K562 (cell line): ENCODE results near the gene ZC3H12A. TPM values are rescaled to one million over a fixed set of nuclear protein-coding genes. Genes with fewer than 3 reads are reported as not detected.

Experiments
- ATAC-seq: fragments of 200-7000 bp; cut with Tn5 transposase; 3 replicates; pipeline ENCODE4 v1.9.1; 2020; ENCODE audit warnings: moderate library complexity
- BruUV-seq: library from RNA; stranded (reverse); fragments of 400-500 nt; replicated peaks from 2 replicates; lab custom pipeline; 2021; lab: Mats Ljungman, UMichigan
- CTCF ChIA-PET: fragments of 300-600 bp; formaldehyde crosslinking; extraction: SDS; loops from one replicate; lab custom pipeline; 2021; ENCODE audit warnings: low intra/inter-chr PET ratio; lab: Yijun Ruan, JAX
- POLR2A ChIA-PET: fragments of 300-600, 350-650 bp; sonication (Branson Sonifier 250); formaldehyde crosslinking; extraction: SDS; loops from one replicate; lab custom pipeline; 2021; ENCODE audit warnings: antibody characterized with exemption, inconsistent platforms; lab: Yijun Ruan, JAX
- DNase-seq, 4 experiments: peaks; one replicate each; pipeline versions ENCODE4 v3.0.0 to v3.0.0-alpha.2; 2011 to 2018; ENCODE audit warnings: low spot score in 3 of 4, mixed read lengths in 3 of 4; ENCODE audit errors: extremely low read depth in 1 of 4
- FAIRE-seq: peaks from 2 replicates; lab custom pipeline; 2011; peaks lifted over from hg19 to GRCh38; lab: Jason Lieb, UNC
- H2AFZ ChIP-seq: 2 replicates; pipeline ENCODE4 v1.6.0; 2011; ENCODE audit warnings: low read depth, low read length, control low read depth, inconsistent platforms
- H3K27ac ChIP-seq: fragments of 200-600 bp; 3 replicates; pipeline ENCODE4 v1.8.0; 2011; ENCODE audit warnings: low read depth, mild to moderate bottlenecking, control low read depth, inconsistent platforms, low read length, moderate library complexity, mixed read lengths; ENCODE audit errors: extremely low read depth
- H3K27me3 ChIP-seq, 2 experiments: fragments of 300-600 bp in 1 of 2; 2 replicates in 1 of 2; 3 replicates in 1 of 2; pipeline versions ENCODE4 v1.6.0 to v1.8.0; 2011; ENCODE audit warnings: inconsistent platforms in 2 of 2, low read length in 2 of 2, mild to moderate bottlenecking in 1 of 2, mixed read lengths in 1 of 2, moderate library complexity in 1 of 2; ENCODE audit not compliant: control insufficient read depth in 2 of 2, insufficient read depth in 2 of 2
- H3K36me3 ChIP-seq: fragments of 300-600 bp; 3 replicates; pipeline ENCODE4 v1.8.0; 2011; ENCODE audit warnings: mild to moderate bottlenecking, low read length, inconsistent platforms; ENCODE audit not compliant: control insufficient read depth, insufficient read depth
- H3K4me1 ChIP-seq, 2 experiments: fragments of 200-600 bp in 1 of 2; replicated peaks in 1 of 2; 2 replicates in 1 of 2; 3 replicates in 1 of 2; pipeline versions ENCODE4 v1.5.1 to v1.8.0; 2011; ENCODE audit warnings: inconsistent platforms in 2 of 2, low read length in 2 of 2, mild to moderate bottlenecking in 1 of 2, mixed read lengths in 1 of 2, moderate library complexity in 1 of 2; ENCODE audit not compliant: control insufficient read depth in 2 of 2, insufficient read depth in 2 of 2
- H3K4me2 ChIP-seq: 2 replicates; pipeline ENCODE4 v1.6.1; 2011; ENCODE audit warnings: low read length, control low read depth, inconsistent platforms, mixed read lengths; ENCODE audit not compliant: insufficient read depth
- H3K4me3 ChIP-seq: fragments of 200-600 bp; sonication (generic), shearing (Covaris generic); 2 replicates; pipeline ENCODE4 v1.5.1; 2016; ENCODE audit warnings: control low read depth, inconsistent platforms
- H3K79me2 ChIP-seq: fragments of 200-600 bp; 3 replicates; pipeline ENCODE4 v1.8.0; 2011; ENCODE audit warnings: low read length, inconsistent platforms; ENCODE audit not compliant: control insufficient read depth, insufficient read depth
- H3K9ac ChIP-seq, 2 experiments: 2 replicates each; pipeline versions ENCODE4 v1.6.0 to v1.6.1; 2011; ENCODE audit warnings: low read depth in 2 of 2, low read length in 2 of 2, control low read depth in 1 of 2, inconsistent platforms in 1 of 2, mild to moderate bottlenecking in 1 of 2, mixed read lengths in 1 of 2; ENCODE audit not compliant: insufficient read depth in 1 of 2
- H3K9me1 ChIP-seq: one replicate; pipeline ENCODE4 v1.6.0; 2011; ENCODE audit warnings: inconsistent platforms, mild to moderate bottlenecking, low read length, moderate library complexity; ENCODE audit not compliant: control insufficient read depth, insufficient read depth
- H3K9me3 ChIP-seq: replicated peaks from 2 replicates; pipeline ENCODE4 v1.5.1; 2011; ENCODE audit warnings: low read depth, low read length, inconsistent platforms; ENCODE audit not compliant: control insufficient read depth, insufficient read depth
- H4K20me1 ChIP-seq: replicated peaks from 2 replicates; pipeline ENCODE4 v1.6.1; 2011; ENCODE audit warnings: low read length, inconsistent platforms, mixed read lengths; ENCODE audit not compliant: control insufficient read depth, insufficient read depth
- DDX20 ChIP-seq: fragments of 450-650 bp; IDR thresholded peaks from 2 replicates; pipeline ENCODE4 v1.6.1; 2016; ENCODE audit warnings: missing genetic modification characterization, low read depth, mild to moderate bottlenecking, missing compliant biosample characterization, moderate library complexity
- ELF2 ChIP-seq: fragments of 250-450 bp; sonication (Bioruptor Pico); IDR thresholded peaks from 2 replicates; pipeline ENCODE4 v1.5.0; 2021; ENCODE audit warnings: mild to moderate bottlenecking
- FOSL1 ChIP-seq: fragments of 200-800 bp; sonication (Bioruptor generic); conservative IDR thresholded peaks from 2 replicates; pipeline ENCODE4 v1.6.1; 2016; ENCODE audit warnings: missing genetic modification characterization, missing compliant biosample characterization
- GABPA ChIP-seq: fragments of 200-800 bp; sonication (Bioruptor generic); conservative IDR thresholded peaks from 2 replicates; pipeline ENCODE4 v1.6.1; 2016; ENCODE audit warnings: low read depth, missing genetic modification characterization, missing compliant biosample characterization
- HNRNPLL ChIP-seq: fragments of 200-400 bp; formaldehyde crosslinking; IDR thresholded peaks from 2 replicates; pipeline ENCODE4 v1.6.1; 2017; ENCODE audit warnings: low read length, low read depth, mild to moderate bottlenecking; ENCODE audit not compliant: poor library complexity, severe bottlenecking
- KDM1A ChIP-seq, 2 experiments: fragments of 450-650 bp; IDR thresholded peaks; 2 replicates each; pipeline ENCODE4 v1.6.1; 2016; ENCODE audit warnings: mild to moderate bottlenecking in 2 of 2
- NFXL1 ChIP-seq: fragments of 450-650 bp; formaldehyde crosslinking; IDR thresholded peaks from 2 replicates; pipeline ENCODE4 v1.4.0; 2021; ENCODE audit warnings: mild to moderate bottlenecking
- SMARCA5 ChIP-seq: fragments of 450-650 bp; IDR thresholded peaks from 2 replicates; pipeline ENCODE4 v1.6.1; 2016
- SRF ChIP-seq, 2 experiments: fragments of 250-450, 450-650 bp in 1 of 2; sonication (Bioruptor Pico) in 1 of 2; sonication (generic) in 1 of 2; formaldehyde crosslinking; IDR thresholded peaks; 2 replicates each; pipeline versions ENCODE4 v1.5.0 to v1.5.1; 2020 to 2022; ENCODE audit warnings: mild to moderate bottlenecking in 1 of 2, missing genetic modification reagents in 1 of 2
- ZBED1 ChIP-seq: IDR thresholded peaks from 2 replicates; pipeline ENCODE4 v1.6.1; 2014
- WGBS: fragments of 100-300 bp; shearing (Covaris generic); methylation state at CpG from one replicate; pipeline ENCODE4 v1.1.6; 2016; ENCODE audit warnings: low coverage, mixed read lengths; ENCODE audit not compliant: insufficient coverage; ENCODE audit errors: missing lambda C conversion rate; 5-methylcytosine and 5-hydroxymethylcytosine counted together
- in situ Hi-C: fragments of 300-500 bp; cut with MboI; formaldehyde crosslinking; loops from 4 replicates; pipeline ENCODE4 v1.15.0; 2018; ENCODE audit warnings: inconsistent platforms, mixed read lengths
- intact Hi-C: fragments of 100-400 bp; cut with micrococcal nuclease; formaldehyde crosslinking; loops from 2 replicates; pipeline ENCODE4 v1.14.2; 2022
- polyA plus RNA-seq, 8 experiments: library from polyadenylated mRNA; depleted of rRNA in 4 of 8; stranded (reverse) in 5 of 8; unstranded in 3 of 8; fragments of >200 nt; fragmentation: Nextera tagmentation in 2 of 8; fragmentation: Illumina TruSeq in 1 of 8; extraction: Ambion mirVana in 2 of 8; extraction: Trizol in 1 of 8; gene quantifications; 2 replicates each; pipeline versions ENCODE4 v1.2.1 to v1.2.3, GENCODE V29; 2011 to 2014; ENCODE audit warnings: inconsistent platforms in 1 of 8, missing spikeins in 1 of 8
- total RNA-seq, 7 experiments: library from RNA; depleted of rRNA in 6 of 7; stranded (reverse); fragments of >200 nt in 6 of 7; fragmentation: Illumina TruSeq in 2 of 7; extraction: Trizol in 2 of 7; gene quantifications; 2 replicates each; pipeline versions ENCODE4 v1.2.1 to v1.2.3, GENCODE V29; 2011 to 2021; ENCODE audit warnings: low replicate concordance in 1 of 7
- TF ChIP-seq, protein P1 (sequence below): fragments of 450-650 bp; formaldehyde crosslinking; conservative IDR thresholded peaks from 2 replicates; pipeline ENCODE4 v1.4.0; 2022; ENCODE audit warnings: mild to moderate bottlenecking, missing genetic modification characterization
- TF ChIP-seq, protein P2 (sequence below): sonication (generic); formaldehyde crosslinking; IDR thresholded peaks from 2 replicates; pipeline ENCODE4 v1.8.0; 2022; ENCODE audit warnings: missing genetic modification reagents, mild to moderate bottlenecking, moderate library complexity, borderline replicate concordance
- TF ChIP-seq, protein P3 (sequence below): fragments of 200-800 bp; sonication (Bioruptor generic); IDR thresholded peaks from 2 replicates; pipeline ENCODE4 v1.6.1; 2017; ENCODE audit warnings: missing genetic modification characterization, missing compliant biosample characterization
- TF ChIP-seq, protein P4 (sequence below): fragments of 450-650 bp; IDR thresholded peaks from 2 replicates; pipeline ENCODE4 v1.6.1; 2017; ENCODE audit warnings: mild to moderate bottlenecking, moderate library complexity

The ZC3H12A gene
- total and polyA plus RNA-seq, 9 of the 15 experiments (the other 6 are each of a cell fraction or from before 2014, with no cell fraction given): 0.14 to 9.4 (median 6.7) TPM

DNA sequence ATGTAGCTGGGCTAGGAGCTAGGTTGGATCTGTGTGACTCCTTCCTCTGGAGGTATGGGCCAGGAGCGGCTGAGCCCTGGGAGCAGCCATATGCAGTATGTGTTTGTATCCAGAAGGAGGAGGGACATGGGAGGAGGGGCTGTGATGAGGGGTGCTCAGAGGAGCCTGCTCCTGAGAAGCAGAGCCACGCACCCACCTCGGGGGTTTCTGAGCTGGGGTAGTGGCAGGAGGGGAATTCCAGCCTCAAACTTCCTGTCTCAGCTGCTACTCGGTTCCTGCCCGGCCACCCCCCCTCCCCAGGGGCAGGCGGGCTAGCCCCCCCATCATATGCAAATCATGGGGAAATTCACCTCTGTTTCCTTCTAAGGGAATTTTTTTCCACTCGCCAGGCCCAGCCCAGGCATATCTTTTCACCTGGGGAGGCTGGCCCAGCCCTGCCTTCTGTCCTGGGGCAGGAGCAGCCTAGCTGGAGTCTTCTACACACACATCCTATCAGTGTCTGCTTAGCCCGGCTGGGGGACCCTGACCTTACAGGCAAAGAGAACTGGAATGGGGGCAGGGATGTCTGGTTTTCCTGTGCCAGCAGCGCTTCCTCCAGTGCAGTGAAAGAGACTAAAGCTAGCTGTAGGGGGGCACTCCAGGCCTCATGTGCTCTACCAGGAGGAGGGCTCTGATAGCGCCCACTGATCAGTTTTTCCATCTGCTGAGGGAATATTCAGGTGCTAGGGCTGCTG lies 3.0 kb downstream of the ZC3H12A start:
- peaks cover 59% of the 10 kb centered on the region for H3K79me2 ChIP-seq
- no peak overlapping the region; the same call in 1 of the 2 replicates for H2AFZ ChIP-seq
- peak overlapping the region; percentile 96 for H3K4me2 ChIP-seq
- peaks cover 7% of the 10 kb centered on the region for H3K9me1 ChIP-seq
- no peaks in the 10 kb centered on the region for H3K9me3 ChIP-seq
- H3K4me1 ChIP-seq: peaks cover 52 to 72% of the 10 kb centered on the region in 2 experiments
- no TSS peak for BruUV-seq
- H3K36me3 ChIP-seq: peaks cover 69% of the 10 kb centered on the region
- ATAC-seq (no peak), DNase-seq (peak in 3 of 4 experiments; percentile 28 to 33 (median 28)), FAIRE-seq (no peak)
- H3K4me3 ChIP-seq: peak overlapping the region; percentile 77
- POLR2A ChIA-PET: interaction anchor here (0.6 to 7.6 kb wide), 17 partner anchors 7 to 684 kb away, joined by 3 to 118 read pairs (median 4); partner anchors contain the start of gene MEAF6
- 37% methylated on average over 8 of the region's 10 CpGs for WGBS
- CTCF ChIA-PET: interaction anchor here (0.5 kb wide), 1 partner anchor 1785 kb away, joined by 3 read pairs; no protein-coding TSS in a partner anchor
- peak overlapping the region; percentile 94; the same call in 2 of the 3 replicates for H3K27ac ChIP-seq
- H4K20me1 ChIP-seq: peaks cover 43% of the 10 kb centered on the region
- 0 out of 5 replicates have a peak, but pooled peaks cover 0 to 2% of the 10 kb centered on the region in 2 experiments for H3K27me3 ChIP-seq
- in situ Hi-C loops (no loop called here), intact Hi-C loops (loop anchor here (10.0 kb wide), 1 partner anchor 77 kb away; the partner anchor contains the start of genes DNALI1 and SNIP1)
- peak overlapping the region; percentile 86 to 98; a peak in 3 of 4 replicates for H3K9ac ChIP-seq
- no peak for TF ChIP-seq HNRNPLL
- TF ChIP-seq GABPA (tag): 0 out of 2 replicates have a peak, but pooled peaks have one; percentile 31
- no peak for TF ChIP-seq ZBED1
- TF ChIP-seq, protein P1, sequence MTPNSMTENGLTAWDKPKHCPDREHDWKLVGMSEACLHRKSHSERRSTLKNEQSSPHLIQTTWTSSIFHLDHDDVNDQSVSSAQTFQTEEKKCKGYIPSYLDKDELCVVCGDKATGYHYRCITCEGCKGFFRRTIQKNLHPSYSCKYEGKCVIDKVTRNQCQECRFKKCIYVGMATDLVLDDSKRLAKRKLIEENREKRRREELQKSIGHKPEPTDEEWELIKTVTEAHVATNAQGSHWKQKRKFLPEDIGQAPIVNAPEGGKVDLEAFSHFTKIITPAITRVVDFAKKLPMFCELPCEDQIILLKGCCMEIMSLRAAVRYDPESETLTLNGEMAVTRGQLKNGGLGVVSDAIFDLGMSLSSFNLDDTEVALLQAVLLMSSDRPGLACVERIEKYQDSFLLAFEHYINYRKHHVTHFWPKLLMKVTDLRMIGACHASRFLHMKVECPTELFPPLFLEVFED (CRISPR knock-in tag): no peak
- TF ChIP-seq DDX20 (tag): no peak
- TF ChIP-seq ELF2 (CRISPR knock-in tag): no peak
- no peak for TF ChIP-seq SMARCA5
- TF ChIP-seq FOSL1: no peak
- TF ChIP-seq, protein P2, sequence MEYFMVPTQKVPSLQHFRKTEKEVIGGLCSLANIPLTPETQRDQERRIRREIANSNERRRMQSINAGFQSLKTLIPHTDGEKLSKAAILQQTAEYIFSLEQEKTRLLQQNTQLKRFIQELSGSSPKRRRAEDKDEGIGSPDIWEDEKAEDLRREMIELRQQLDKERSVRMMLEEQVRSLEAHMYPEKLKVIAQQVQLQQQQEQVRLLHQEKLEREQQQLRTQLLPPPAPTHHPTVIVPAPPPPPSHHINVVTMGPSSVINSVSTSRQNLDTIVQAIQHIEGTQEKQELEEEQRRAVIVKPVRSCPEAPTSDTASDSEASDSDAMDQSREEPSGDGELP (CRISPR knock-in tag): 0 out of 2 replicates have a peak, but pooled peaks have one; percentile 20
- TF ChIP-seq, protein P3, sequence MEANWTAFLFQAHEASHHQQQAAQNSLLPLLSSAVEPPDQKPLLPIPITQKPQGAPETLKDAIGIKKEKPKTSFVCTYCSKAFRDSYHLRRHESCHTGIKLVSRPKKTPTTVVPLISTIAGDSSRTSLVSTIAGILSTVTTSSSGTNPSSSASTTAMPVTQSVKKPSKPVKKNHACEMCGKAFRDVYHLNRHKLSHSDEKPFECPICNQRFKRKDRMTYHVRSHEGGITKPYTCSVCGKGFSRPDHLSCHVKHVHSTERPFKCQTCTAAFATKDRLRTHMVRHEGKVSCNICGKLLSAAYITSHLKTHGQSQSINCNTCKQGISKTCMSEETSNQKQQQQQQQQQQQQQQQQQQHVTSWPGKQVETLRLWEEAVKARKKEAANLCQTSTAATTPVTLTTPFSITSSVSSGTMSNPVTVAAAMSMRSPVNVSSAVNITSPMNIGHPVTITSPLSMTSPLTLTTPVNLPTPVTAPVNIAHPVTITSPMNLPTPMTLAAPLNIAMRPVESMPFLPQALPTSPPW (CRISPR knock-in tag): peak; percentile 92
- TF ChIP-seq, protein P4, sequence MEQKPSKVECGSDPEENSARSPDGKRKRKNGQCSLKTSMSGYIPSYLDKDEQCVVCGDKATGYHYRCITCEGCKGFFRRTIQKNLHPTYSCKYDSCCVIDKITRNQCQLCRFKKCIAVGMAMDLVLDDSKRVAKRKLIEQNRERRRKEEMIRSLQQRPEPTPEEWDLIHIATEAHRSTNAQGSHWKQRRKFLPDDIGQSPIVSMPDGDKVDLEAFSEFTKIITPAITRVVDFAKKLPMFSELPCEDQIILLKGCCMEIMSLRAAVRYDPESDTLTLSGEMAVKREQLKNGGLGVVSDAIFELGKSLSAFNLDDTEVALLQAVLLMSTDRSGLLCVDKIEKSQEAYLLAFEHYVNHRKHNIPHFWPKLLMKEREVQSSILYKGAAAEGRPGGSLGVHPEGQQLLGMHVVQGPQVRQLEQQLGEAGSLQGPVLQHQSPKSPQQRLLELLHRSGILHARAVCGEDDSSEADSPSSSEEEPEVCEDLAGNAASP: no peak
- no peak for TF ChIP-seq KDM1A (IDR thresholded peaks at IDR 0.05)
- TF ChIP-seq SRF (CRISPR knock-in tag; IDR thresholded peaks at IDR 0.05): peak in 1 of 2 experiments; percentile 45; a peak in 1 of 4 replicates
- TF ChIP-seq NFXL1 (CRISPR knock-in tag): no peak
